HEK293 (cell line): ENCODE measurements around the gene FRA10AC1.

Source experiments
- GFI1B ChIP-seq: fragments of 450-650 bp; formaldehyde crosslinking; IDR thresholded peaks from 2 replicates; pipeline ENCODE4 v1.5.1; 2016; ENCODE audit warnings: missing biosample characterization, missing genetic modification characterization
- GLIS2 ChIP-seq: fragments of 450-650 bp; formaldehyde crosslinking; IDR thresholded peaks from 2 replicates; pipeline ENCODE4 v1.5.1; 2016; ENCODE audit warnings: missing biosample characterization, missing genetic modification characterization
- KLF17 ChIP-seq: fragments of 450-650 bp; formaldehyde crosslinking; IDR thresholded peaks from 2 replicates; pipeline ENCODE4 v1.5.1; 2016; ENCODE audit warnings: missing biosample characterization, missing genetic modification characterization
- PRDM6 ChIP-seq: fragments of 450-650 bp; formaldehyde crosslinking; IDR thresholded peaks from 2 replicates; pipeline ENCODE4 v1.5.1; 2017; ENCODE audit warnings: missing biosample characterization, missing genetic modification characterization
- REPIN1 ChIP-seq: fragments of 450-650 bp; formaldehyde crosslinking; IDR thresholded peaks from 2 replicates; pipeline ENCODE4 v1.5.1; 2017; ENCODE audit warnings: missing biosample characterization, missing genetic modification characterization, low read depth
- SETDB1 ChIP-seq: IDR thresholded peaks from one replicate; pipeline ENCODE4 v1.6.1; 2017; ENCODE audit warnings: mild to moderate bottlenecking, low read length, moderate library complexity, mixed read lengths; ENCODE audit not compliant: insufficient read length
- ZBTB11 ChIP-seq: fragments of 450-650 bp; formaldehyde crosslinking; conservative IDR thresholded peaks from 2 replicates; pipeline ENCODE4 v1.5.1; 2016; ENCODE audit warnings: low read depth, missing biosample characterization, missing genetic modification characterization
- ZFP3 ChIP-seq: fragments of 450-650 bp; formaldehyde crosslinking; IDR thresholded peaks from 2 replicates; pipeline ENCODE4 v1.5.1; 2016; ENCODE audit warnings: low read depth, missing biosample characterization, missing genetic modification characterization
- ZFP37 ChIP-seq: fragments of 450-650 bp; formaldehyde crosslinking; IDR thresholded peaks from 2 replicates; pipeline ENCODE4 v1.5.1; 2016; ENCODE audit warnings: missing biosample characterization, missing genetic modification characterization
- ZNF148 ChIP-seq: fragments of 450-650 bp; formaldehyde crosslinking; IDR thresholded peaks from 2 replicates; pipeline ENCODE4 v1.5.0; 2017; ENCODE audit warnings: missing biosample characterization, missing genetic modification characterization, borderline replicate concordance
- ZNF211 ChIP-seq: fragments of 450-650 bp; formaldehyde crosslinking; IDR thresholded peaks from 2 replicates; pipeline ENCODE4 v1.5.1; 2016; ENCODE audit warnings: low read depth, missing biosample characterization, missing genetic modification characterization
- ZNF221 ChIP-seq: fragments of 450-650 bp; formaldehyde crosslinking; IDR thresholded peaks from 2 replicates; pipeline ENCODE4 v1.5.1; 2017; ENCODE audit warnings: missing biosample characterization, missing genetic modification characterization, borderline replicate concordance
- ZNF24 ChIP-seq: fragments of 450-650 bp; formaldehyde crosslinking; IDR thresholded peaks from 2 replicates; pipeline ENCODE4 v1.5.1; 2016; ENCODE audit warnings: missing biosample characterization, missing genetic modification characterization
- ZNF335 ChIP-seq: fragments of 450-650 bp; formaldehyde crosslinking; conservative IDR thresholded peaks from 2 replicates; pipeline ENCODE4 v1.5.1; 2016; ENCODE audit warnings: missing biosample characterization, missing genetic modification characterization
- ZNF426 ChIP-seq: fragments of 450-650 bp; formaldehyde crosslinking; IDR thresholded peaks from 2 replicates; pipeline ENCODE4 v1.5.1; 2017; ENCODE audit warnings: missing biosample characterization, missing genetic modification characterization, mild to moderate bottlenecking, inconsistent platforms, moderate library complexity
- ZNF510 ChIP-seq: fragments of 450-650 bp; formaldehyde crosslinking; IDR thresholded peaks from 2 replicates; pipeline ENCODE4 v1.5.1; 2018; ENCODE audit warnings: mild to moderate bottlenecking, missing genetic modification characterization, missing biosample characterization; ENCODE audit not compliant: insufficient replicate concordance
- ZNF600 ChIP-seq: fragments of 450-650 bp; formaldehyde crosslinking; IDR thresholded peaks from 2 replicates; pipeline ENCODE4 v1.5.1; 2016; ENCODE audit warnings: missing biosample characterization, missing genetic modification characterization
- ZNF639 ChIP-seq: fragments of 450-650 bp; formaldehyde crosslinking; IDR thresholded peaks from 2 replicates; pipeline ENCODE4 v1.5.1; 2016; ENCODE audit warnings: missing biosample characterization, missing genetic modification characterization
- ZNF747 ChIP-seq: fragments of 450-650 bp; formaldehyde crosslinking; IDR thresholded peaks from 2 replicates; pipeline ENCODE4 v1.5.1; 2016; ENCODE audit warnings: missing biosample characterization, missing genetic modification characterization
- ZXDB ChIP-seq: fragments of 450-650 bp; formaldehyde crosslinking; IDR thresholded peaks from 2 replicates; pipeline ENCODE4 v1.5.1; 2016; ENCODE audit warnings: missing biosample characterization, missing genetic modification characterization
- TF ChIP-seq, protein P1 (sequence below): fragments of 450-650 bp; formaldehyde crosslinking; IDR thresholded peaks from 2 replicates; pipeline ENCODE4 v1.5.1; 2017; ENCODE audit warnings: missing biosample characterization, missing genetic modification characterization
- TF ChIP-seq, protein P2 (sequence below): fragments of 450-650 bp; formaldehyde crosslinking; IDR thresholded peaks from 2 replicates; pipeline ENCODE4 v1.5.1; 2016; ENCODE audit warnings: missing biosample characterization, missing genetic modification characterization

Gene FRA10AC1

GRCh38 chr10:93749218-93749799 lies 46.9 kb upstream of the FRA10AC1 start (continued):
- TF ChIP-seq, protein P1, sequence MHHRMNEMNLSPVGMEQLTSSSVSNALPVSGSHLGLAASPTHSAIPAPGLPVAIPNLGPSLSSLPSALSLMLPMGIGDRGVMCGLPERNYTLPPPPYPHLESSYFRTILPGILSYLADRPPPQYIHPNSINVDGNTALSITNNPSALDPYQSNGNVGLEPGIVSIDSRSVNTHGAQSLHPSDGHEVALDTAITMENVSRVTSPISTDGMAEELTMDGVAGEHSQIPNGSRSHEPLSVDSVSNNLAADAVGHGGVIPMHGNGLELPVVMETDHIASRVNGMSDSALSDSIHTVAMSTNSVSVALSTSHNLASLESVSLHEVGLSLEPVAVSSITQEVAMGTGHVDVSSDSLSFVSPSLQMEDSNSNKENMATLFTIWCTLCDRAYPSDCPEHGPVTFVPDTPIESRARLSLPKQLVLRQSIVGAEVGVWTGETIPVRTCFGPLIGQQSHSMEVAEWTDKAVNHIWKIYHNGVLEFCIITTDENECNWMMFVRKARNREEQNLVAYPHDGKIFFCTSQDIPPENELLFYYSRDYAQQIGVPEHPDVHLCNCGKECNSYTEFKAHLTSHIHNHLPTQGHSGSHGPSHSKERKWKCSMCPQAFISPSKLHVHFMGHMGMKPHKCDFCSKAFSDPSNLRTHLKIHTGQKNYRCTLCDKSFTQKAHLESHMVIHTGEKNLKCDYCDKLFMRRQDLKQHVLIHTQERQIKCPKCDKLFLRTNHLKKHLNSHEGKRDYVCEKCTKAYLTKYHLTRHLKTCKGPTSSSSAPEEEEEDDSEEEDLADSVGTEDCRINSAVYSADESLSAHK (tag by site-specific recombination) = 0 out of 2 replicates have a peak, but pooled peaks have one; percentile 34
- no peak for TF ChIP-seq ZNF211 (tag by site-specific recombination)
- peak; percentile 53; the same call in 1 of the 2 replicates for TF ChIP-seq ZFP37 (tag by site-specific recombination)
- TF ChIP-seq ZNF600 (tag by site-specific recombination) = peak; percentile 98
- TF ChIP-seq GFI1B (tag by site-specific recombination) = no peak
- TF ChIP-seq ZFP3 = peak; percentile 29; the same call in 1 of the 2 replicates
- no peak for TF ChIP-seq ZNF510 (tag by site-specific recombination)
- TF ChIP-seq KLF17 (tag by site-specific recombination) = no peak
- no peak for TF ChIP-seq ZNF221 (tag by site-specific recombination)
- 0 out of 2 replicates have a peak, but pooled peaks have one; percentile 45 for TF ChIP-seq ZXDB (tag by site-specific recombination)
- no peak for TF ChIP-seq SETDB1
- TF ChIP-seq ZNF747 (tag by site-specific recombination) = no peak
- TF ChIP-seq, protein P2, sequence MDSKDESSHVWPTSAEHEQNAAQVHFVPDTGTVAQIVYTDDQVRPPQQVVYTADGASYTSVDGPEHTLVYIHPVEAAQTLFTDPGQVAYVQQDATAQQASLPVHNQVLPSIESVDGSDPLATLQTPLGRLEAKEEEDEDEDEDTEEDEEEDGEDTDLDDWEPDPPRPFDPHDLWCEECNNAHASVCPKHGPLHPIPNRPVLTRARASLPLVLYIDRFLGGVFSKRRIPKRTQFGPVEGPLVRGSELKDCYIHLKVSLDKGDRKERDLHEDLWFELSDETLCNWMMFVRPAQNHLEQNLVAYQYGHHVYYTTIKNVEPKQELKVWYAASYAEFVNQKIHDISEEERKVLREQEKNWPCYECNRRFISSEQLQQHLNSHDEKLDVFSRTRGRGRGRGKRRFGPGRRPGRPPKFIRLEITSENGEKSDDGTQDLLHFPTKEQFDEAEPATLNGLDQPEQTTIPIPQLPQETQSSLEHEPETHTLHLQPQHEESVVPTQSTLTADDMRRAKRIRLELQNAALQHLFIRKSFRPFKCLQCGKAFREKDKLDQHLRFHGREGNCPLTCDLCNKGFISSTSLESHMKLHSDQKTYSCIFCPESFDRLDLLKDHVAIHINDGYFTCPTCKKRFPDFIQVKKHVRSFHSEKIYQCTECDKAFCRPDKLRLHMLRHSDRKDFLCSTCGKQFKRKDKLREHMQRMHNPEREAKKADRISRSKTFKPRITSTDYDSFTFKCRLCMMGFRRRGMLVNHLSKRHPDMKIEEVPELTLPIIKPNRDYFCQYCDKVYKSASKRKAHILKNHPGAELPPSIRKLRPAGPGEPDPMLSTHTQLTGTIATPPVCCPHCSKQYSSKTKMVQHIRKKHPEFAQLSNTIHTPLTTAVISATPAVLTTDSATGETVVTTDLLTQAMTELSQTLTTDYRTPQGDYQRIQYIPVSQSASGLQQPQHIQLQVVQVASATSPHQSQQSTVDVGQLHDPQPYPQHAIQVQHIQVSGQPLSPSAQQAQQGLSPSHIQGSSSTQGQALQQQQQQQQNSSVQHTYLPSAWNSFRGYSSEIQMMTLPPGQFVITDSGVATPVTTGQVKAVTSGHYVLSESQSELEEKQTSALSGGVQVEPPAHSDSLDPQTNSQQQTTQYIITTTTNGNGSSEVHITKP (tag by site-specific recombination) = 0 out of 2 replicates have a peak, but pooled peaks have one; percentile 13
- TF ChIP-seq ZNF335 = peak; percentile 66; the same call in 1 of the 2 replicates
- TF ChIP-seq ZNF24 (tag by site-specific recombination) = peak; percentile 85
- TF ChIP-seq ZBTB11 (tag by site-specific recombination) = no peak
- no peak for TF ChIP-seq GLIS2 (tag by site-specific recombination)
- TF ChIP-seq ZNF426 (tag by site-specific recombination) = no peak
- TF ChIP-seq PRDM6 = no peak
- no peak for TF ChIP-seq ZNF148 (tag by site-specific recombination)
- no peak for TF ChIP-seq ZNF639
- TF ChIP-seq REPIN1 = no peak
